ENCODE data around the gene RNF19B. TPM values are rescaled to one million over a fixed set of nuclear protein-coding genes. Genes with fewer than 3 reads are reported as not detected.

RNF19B gene
- total and polyA plus RNA-seq, 2 of the 8 experiments (the other 6 are each of a cell fraction or from before 2014, with no cell fraction given): 9.2 to 11.2 TPM

DNA sequence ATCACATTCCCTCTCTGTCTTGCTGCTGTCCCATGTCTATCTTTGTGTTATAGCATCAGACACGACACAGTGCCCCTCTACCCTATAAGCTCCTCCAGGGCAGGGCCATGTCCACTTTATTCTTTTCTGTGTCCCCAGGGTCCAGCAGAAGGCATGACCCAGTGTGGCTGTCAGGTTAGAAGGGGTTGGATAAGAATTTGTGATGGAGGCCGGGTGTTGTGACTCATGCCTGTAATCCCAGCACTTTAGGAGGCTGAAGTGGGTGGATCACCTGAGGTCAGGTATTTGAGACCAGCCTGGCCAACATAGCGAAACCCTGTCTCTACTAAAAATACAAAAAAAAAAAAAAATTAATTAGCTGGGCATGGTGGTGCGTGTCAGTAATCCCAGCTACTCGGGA, 26.3 kb upstream of the RNF19B start:
- Histone ChIP-seq H4K8ac (ENCODE audit: extremely low read depth, insufficient read depth, low read length) (no peak overlapping the region), H3K23me2 (ENCODE audit: low read depth, low read length) (no peaks in the 10 kb centered on the region), H2BK20ac (ENCODE audit: low read length) (no peak overlapping the region), H3K18ac (ENCODE audit: extremely low read depth, low read length) (no peak overlapping the region), H3K4ac (replicated peaks; ENCODE audit: insufficient read length, low read depth, low read length) (no peak overlapping the region), H3K4me2 (ENCODE audit: insufficient read depth in 1 of 2, low read depth in 2 of 2, low read length in 2 of 2) (no peak overlapping the region), H3K9me3 (ENCODE audit: insufficient read depth in 2 of 2, low read depth in 1 of 2, low read length in 1 of 2) (no peaks in the 10 kb centered on the region), H3K36me3 (ENCODE audit: control insufficient read depth in 2 of 4, insufficient read depth in 4 of 4, low read length in 3 of 4) (no peaks in the 10 kb centered on the region), H2BK5ac (ENCODE audit: low read depth, low read length) (no peak overlapping the region), H3K4me1 (replicated peaks in 1 of 4; ENCODE audit: control insufficient read depth in 3 of 4, insufficient read depth in 4 of 4, low read length in 3 of 4) (peaks cover under 1 to 15% (median 8%) of the 10 kb centered on the region in 4 experiments; a peak in 6 of 7 replicates), H3K27me3 (replicated peaks in 1 of 4; ENCODE audit: control insufficient read depth in 3 of 4, extremely low read depth in 1 of 4, insufficient read depth in 3 of 4, low read length in 3 of 4) (peaks cover 0 to 1% (median 0%) of the 10 kb centered on the region in 4 experiments; a peak in 1 of 7 replicates), H2BK15ac (ENCODE audit: low read length) (no peak overlapping the region), H2BK120ac (replicated peaks; ENCODE audit: low read depth, low read length) (no peak overlapping the region), H4K5ac (ENCODE audit: insufficient read length, low read depth, low read length) (no peak overlapping the region), H2AFZ (ENCODE audit: low read length) (no peak overlapping the region), H3K9ac (replicated peaks in 1 of 4; ENCODE audit: extremely low read depth in 1 of 4, low read depth in 3 of 4, low read length in 3 of 4) (no peak overlapping the region), H2AK5ac (ENCODE audit: low read depth, low read length) (no peak overlapping the region), H3K79me1 (ENCODE audit: low read depth, low read length) (peaks cover 4% of the 10 kb centered on the region), H3K27ac (ENCODE audit: low read depth, low read length) (no peak overlapping the region), H2BK12ac (ENCODE audit: low read depth, low read length) (no peak overlapping the region), H3K56ac (replicated peaks; ENCODE audit: insufficient read length, low read depth, low read length) (no peak overlapping the region), H3K79me2 (ENCODE audit: control insufficient read depth in 1 of 2, insufficient read depth in 2 of 2, low read length in 2 of 2) (no peaks in the 10 kb centered on the region), H3K14ac (ENCODE audit: insufficient read length) (no peak overlapping the region), H4K91ac (replicated peaks; ENCODE audit: insufficient read length, low read length) (no peak overlapping the region), H3K23ac (ENCODE audit: insufficient read length) (no peak overlapping the region), H3K4me3 (ENCODE audit: extremely low read depth in 1 of 4, insufficient read depth in 2 of 4, low read depth in 3 of 4, low read length in 4 of 4) (no peak overlapping the region), H4K20me1 (replicated peaks in 1 of 2; ENCODE audit: control insufficient read depth in 1 of 2, insufficient read depth in 2 of 2, low read length in 2 of 2) (no peaks in the 10 kb centered on the region)
- DNase-seq (ENCODE audit: low read depth in 1 of 2, low spot score in 2 of 2): no peak
- TF ChIP-seq TCF12 (IDR thresholded peaks at IDR 0.05; ENCODE audit: low read depth, low read length) (no peak), HDAC6 (IDR thresholded peaks at IDR 0.05; ENCODE audit: low read depth, low read length) (no peak), ASH2L (IDR thresholded peaks at IDR 0.05; ENCODE audit: low read length) (no peak)
- POLR2A ChIA-PET (ENCODE audit: partially characterized antibody): interaction anchor here (0.6 kb wide), 1 partner anchor 172 kb away, joined by 3 read pairs; no protein-coding TSS in a partner anchor
- WGBS, 2 experiments (ENCODE audit: extremely low coverage in 1 of 2, insufficient coverage in 1 of 2, insufficient read length in 1 of 2, insufficient replicate concordance in 2 of 2, low coverage in 1 of 2, low lambda C conversion rate in 2 of 2, missing lambda C conversion rate in 1 of 2): 91% methylated on average over 5 of the region's 5 CpGs; no CpG with 5 or more reads in 1 of the 2 experiments
- no peak for FAIRE-seq
- CTCF ChIA-PET (ENCODE audit: partially characterized antibody): interaction anchor here (6.8 kb wide), 1 partner anchor 16 kb away, joined by 44 read pairs; no protein-coding TSS in a partner anchor
